CD4-positive, alpha-beta T cell treated with Interleukin-6 at 100 ng/mL for 8 hours (primary cell): ENCODE measurements around the gene OPA1.

ENCODE experiments used
- DNase-seq: peaks from one replicate; pipeline ENCODE4 v3.0.0-alpha.2; 2020; ENCODE audit warnings: mixed read lengths, low spot score

Gene OPA1

DNA sequence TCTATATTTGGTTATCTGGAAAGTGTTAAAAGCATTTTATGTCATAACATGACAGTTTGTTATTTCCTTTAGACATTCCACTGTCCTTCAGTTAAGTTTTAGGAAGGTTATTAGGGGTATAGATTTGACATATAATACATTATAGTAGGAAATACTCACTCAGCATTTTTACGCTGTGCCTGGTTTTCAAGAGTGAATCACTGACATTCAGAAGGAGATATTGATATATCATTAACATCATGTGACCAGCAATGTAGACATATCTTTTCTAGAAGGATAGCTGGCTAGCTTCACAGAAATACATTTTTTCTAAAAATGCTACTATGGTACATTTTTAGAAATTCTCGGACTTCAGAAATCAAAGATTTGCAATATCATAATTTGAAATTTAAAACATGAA is 57.6 kb downstream of the OPA1 start:
- no peak for DNase-seq

DNA sequence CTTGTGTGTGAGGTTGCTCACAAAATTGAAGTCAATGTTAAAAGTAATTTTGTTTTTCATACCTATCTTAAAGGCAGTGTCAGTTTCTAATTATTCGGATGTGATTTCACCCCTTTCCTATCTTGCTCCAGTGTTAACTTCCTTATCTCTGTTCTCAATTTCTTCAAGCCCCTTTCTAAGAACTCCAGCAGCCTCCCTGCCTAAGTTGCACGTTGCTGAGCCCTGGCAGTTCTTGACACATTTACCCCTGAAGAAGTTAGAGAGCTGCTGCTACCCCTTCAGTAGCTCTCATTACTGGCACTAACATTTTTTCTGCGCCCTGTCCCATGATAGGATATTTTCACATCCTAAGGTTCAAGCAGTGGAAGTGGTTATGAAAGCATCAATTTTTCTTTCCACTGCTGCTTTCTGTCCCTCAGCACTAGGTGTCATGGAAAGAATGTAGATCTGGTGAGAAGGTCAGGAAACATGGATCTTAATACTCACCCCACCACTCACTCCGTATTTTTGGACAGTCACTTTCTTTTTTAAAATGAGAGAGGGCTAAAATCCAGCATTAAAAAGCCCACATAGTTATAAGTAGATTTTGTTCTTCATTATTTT is 62.9 kb downstream of the OPA1 start:
- no peak for DNase-seq

DNA sequence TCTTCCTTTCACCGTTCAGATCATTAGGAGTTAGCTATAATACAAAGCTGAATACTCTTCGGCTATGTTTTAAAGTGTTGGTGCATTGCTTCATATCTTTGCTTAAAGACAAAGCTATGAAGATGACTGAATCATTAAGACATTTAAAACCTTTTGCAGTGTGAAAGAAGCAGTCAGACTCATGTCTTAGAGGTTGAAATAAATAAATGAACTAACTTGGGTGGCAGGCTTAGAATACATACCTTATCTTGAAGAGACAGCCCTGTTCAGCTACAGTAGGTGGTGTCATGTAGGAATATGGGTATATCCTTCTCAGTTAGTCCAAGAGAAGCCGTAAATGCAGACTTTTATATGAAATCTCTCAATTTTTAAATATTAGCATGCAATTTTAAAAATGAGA is 63.4 kb downstream of the OPA1 start:
- DNase-seq, result no peak

DNA sequence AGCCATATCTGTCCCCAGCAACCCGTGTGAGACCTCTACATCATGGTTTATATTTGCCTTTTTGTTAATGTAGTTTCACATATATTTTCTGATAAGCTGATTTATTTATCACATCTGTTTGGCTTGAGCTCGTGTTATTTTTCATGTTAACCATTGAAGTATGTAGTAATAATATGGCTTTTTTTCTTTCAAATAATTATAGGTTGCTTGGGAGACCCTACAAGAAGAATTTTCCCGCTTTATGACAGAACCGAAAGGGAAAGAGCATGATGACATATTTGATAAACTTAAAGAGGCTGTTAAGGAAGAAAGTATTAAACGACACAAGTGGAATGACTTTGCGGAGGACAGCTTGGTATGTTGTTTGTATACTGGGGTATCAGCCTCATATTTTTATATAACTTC is 63.9 kb downstream of the OPA1 start:
- no peak for DNase-seq

DNA sequence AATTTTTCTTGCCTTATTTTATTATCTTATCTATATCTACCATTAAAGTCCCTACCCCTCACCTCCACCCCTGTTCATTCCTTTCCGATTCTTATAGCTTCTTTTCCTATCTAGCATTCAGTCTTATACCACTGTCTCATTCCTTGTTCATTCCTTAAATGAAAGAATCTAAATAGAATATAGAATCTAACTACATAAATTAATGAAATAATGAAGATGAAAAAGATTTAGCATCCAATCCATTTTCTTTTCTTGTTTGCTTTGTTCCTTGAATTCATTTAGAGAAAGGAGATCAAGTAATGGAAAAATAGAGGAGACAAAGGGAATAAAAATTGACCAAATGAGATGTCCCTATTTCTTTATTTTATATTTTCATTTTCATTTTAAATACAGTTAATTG is 67.2 kb downstream of the OPA1 start:
- no peak for DNase-seq

DNA sequence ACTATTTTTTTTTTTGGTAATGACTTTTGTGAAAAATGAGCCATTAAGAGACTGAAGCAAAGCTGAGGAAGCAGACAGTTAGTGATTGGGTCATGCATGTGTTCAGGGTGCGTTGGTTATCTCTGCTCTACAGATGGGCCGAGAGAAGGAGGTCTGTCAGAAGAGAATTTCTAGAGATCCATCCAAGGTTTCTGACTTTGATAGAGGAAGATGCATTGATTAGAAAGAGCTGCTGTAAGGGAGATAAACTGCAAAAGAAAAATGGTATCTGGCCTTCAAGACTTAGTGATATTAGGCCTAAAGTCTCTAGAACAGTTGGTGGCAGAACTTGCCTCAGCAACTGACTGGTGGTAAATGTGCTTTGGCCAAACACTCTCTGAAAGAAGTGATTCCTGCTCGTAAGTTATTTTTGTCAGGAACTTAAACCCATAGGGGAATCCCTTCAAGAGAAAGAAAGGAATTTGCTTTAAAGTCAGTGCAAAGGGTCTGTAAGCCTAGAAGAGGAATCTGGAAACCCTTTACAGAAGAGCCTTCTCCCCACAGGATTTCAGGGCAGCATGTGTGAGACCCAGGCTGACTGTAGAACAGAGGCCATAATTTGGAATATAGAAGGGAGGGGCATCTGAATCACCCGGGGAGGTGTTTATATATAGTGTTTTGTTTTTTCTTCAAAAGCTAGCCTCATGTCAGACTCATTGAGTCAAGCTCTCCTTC is 67.8 kb downstream of the OPA1 start:
- DNase-seq, result no peak

DNA sequence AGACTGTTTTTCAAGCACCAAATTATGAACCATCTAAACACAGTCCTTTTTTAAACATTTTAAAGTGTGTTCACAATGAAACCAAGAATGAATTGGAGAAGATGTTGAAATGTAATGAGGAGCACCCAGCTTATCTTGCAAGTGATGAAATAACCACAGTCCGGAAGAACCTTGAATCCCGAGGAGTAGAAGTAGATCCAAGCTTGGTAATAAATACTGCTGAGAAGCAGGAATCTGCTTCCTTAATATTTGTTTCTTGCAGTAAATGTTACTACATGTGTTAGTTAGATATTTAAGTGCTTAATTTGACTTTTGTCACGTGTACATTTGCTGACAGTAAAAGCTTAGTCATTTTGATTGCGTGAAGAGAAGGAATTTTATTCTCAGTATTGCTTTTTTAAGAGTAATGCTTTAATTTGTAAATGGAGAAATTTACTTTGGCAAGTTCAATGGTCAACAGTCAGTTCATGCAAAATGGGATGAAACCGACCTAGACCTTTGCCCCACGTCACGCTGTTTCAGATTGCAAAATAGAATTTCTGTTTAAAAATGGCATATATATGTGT is 69.8 kb downstream of the OPA1 start:
- DNase-seq, result no peak

DNA sequence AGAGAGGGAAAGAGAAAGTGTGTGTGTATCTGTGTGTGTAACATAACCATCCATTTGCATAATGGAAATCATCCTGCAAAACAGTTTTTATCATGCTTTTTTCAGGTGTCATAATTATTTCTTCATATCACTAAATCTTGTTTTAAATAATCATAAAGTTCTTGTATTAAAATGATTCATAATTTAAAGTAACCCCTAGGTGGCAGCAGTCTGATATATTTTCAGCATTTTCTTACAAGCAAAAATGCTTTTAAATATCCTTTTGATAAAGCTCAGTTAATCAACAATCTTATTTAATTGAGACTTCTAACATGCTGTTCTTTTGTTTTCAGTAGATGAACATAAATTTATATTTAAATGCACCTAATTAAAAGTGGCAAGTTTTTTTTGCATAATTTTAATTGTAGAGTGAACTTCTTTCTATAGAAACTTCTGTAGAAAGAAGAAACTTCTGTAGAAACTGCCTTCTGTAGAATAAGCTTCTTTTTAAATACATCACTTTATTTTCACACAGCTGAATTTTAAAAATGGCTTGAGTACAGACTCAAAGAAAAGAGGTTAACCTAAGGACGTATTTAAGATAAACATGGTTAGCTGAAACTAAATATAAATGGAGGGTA is 72.5 kb downstream of the OPA1 start:
- DNase-seq, result peak; percentile 5

DNA sequence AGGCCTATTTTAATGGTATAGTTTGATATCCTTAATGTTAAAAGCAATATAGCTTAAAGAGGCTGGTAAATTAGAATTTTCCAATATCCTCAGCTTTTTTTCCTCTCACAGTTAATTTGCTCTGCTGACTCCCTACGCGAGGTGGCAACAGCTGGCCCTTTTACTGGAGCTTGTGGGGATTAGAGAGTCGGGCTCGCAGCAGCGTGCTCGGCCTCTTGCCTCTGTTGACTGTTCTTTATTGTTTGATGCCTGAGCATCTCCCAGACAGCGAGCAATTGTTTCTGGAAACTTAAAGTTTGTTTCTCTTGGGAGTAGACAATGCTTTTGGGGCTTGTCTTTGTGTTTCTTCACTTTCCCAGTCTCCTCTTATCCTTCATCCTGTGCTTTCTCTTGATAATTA is 80.8 kb downstream of the OPA1 start:
- DNase-seq, result no peak

DNA sequence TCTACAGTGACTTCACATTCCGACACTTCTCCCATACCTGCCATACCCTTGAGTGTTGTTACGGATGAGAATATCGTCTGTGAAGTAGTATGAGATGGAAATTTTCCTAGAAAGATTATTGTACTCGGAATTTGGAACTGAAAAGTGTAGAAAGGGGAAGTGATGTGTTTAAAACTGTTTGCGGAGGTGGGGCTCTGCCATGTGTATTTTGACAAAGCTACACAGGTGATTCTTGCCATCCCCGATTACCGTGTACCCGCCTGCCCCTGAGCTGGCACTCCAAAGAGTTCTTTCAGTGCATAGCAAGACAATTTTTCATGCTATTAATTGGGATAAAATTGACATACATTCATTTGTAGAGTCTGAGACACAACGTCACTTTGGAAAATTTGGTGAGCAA is 81.7 kb downstream of the OPA1 start:
- no peak for DNase-seq

DNA sequence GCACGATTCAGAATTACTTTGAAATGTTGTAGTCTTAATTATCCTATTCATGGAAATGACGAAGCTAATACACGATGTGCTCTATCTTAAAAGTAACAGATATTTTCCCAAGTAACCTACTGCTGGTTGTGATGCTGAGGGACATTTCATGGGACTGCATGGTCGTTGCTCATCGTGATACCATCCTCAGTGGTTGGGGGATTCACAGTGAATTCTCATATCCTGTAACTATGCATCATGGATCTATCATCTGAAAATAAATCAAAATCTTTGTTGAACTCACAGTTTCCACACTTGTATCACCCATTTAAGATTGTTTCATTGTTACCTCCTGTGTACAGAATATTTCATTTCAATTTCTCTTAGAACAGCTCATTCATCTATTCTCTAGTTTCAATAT is 84.7 kb downstream of the OPA1 start:
- no peak for DNase-seq

DNA sequence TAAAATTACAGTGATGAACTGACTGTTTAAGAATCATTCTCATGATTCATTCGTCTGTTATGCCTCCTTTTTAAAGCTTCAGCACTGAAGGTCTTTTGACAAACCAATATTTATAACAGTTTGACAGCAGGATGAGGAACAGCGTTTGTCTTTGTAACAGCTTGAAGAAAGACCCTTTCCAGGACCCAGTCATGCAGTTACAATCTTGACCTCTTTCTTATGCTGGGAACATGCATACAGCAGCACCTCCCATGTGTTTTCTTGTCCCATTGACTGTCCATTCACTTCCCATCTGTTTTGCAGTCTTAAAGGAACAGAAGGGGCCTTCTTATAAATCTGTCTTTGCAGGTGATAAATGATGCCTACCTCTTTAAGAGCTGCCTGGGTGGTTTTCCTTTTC is 87.2 kb downstream of the OPA1 start:
- no peak for DNase-seq

DNA sequence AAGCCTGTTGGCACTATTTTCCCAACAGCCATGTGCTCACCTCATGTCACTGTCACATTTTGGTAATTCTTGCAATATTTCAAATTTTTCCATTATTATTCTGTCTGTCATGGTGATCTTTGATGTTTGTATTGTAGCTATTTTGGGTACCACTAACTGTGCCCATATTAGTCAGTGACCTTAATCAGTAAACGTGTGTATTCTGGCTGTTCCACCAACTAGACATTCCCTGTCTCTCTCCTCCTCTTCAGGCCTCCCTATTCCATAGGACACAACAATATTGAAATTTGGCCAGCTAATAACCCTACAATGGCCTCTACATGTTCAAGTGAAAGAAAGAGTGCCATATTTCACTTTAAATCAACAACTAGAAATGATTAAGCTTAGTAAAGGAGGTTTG is 88.6 kb downstream of the OPA1 start:
- DNase-seq, result no peak

DNA sequence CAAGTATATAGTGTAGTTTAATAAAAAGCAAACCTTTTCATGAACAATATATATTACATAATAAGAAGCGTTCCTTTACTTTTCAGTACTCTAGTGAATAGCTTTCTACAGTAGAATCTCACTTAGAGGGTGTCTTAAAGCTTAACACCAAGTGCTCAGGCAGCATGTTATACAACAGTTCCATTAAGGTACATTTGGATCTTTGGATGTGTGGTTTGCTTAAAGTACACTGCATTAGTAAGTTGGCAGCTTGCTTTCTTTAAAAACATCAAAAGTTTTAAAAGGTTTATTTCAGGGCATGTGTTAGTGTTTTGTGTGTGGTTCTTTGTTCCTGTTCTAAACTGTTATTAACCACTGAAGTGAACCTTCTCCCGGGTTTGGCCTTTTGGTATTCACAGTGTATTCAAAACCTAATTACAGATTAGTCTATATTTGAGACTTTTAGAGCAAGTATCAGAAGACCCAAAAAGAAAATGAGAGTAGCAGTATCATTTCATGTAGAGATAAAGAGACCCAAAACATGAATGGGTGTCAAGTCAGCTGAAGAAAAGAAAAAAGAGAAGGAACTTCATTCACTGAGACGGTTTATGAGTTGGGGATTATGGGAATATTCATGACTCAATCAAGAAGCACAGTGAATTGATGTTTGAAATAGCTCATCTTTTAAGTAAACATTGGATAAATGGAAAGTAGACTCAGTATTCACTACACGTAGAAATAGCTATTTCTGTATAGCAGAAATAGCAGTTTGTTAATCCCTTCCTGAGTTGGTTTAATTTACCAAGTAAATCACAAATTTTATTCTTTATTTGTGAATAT is 93.9 kb downstream of the OPA1 start:
- DNase-seq, result no peak

DNA sequence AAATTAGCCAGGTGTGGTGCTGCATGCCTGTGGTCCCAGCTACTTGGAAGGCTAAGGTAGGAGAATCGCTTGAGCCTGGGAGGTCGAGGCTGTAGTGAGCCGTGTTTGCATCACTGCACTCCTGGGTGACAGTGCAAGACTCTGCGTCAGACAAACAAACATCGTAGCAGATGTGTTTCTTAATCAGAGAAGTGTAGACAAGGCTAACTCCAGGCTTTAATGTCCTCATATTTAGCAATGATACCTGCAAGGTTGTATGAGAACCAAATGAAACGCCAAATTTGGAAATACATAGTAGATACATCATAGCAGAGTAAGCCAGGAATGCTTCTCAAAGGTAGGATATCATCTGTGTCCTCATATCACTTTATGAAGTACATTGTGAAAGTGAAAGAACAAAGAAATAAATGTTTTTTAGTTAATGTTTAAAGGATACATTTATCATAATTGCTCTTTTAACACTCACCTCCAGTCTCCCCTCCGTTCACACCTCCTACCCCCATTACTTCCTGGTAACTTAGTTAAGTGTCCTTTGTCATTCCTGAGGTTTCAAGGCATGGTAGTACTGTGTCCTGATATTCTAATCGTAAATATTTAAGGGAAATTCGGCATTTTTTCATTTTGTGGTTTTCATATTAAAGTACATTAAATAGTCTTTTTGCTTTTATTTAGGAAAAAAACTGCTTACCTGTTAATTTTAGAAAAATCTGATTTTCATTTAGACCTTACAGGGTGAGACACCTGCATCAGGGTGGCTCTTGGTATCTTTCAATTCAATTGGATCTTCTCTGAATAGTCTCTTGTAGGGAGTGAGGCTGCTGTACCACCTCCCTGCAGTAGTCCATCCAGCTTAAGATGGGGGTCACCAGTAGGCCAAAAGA is 96.1 kb downstream of the OPA1 start:
- DNase-seq, result no peak

DNA sequence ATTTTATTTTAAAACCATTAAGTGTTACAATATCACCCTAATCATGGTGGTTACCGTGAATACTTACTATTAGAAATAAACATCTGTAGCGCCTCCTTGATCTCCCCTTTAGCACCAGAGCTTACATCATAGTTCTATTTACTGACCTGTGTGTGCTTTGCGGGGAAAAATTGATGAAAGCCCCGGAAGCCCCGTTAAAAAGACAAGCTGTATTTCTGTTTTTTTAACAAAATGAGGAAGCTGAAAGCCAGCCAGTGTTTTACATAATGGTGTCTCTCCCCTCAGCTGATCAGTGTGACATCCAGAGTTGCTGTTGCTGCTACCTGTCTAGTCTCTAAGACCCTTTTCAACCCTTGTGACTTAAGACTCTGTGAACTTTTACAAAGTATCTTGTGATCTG is 100.8 kb downstream of the OPA1 start:
- no peak for DNase-seq

DNA sequence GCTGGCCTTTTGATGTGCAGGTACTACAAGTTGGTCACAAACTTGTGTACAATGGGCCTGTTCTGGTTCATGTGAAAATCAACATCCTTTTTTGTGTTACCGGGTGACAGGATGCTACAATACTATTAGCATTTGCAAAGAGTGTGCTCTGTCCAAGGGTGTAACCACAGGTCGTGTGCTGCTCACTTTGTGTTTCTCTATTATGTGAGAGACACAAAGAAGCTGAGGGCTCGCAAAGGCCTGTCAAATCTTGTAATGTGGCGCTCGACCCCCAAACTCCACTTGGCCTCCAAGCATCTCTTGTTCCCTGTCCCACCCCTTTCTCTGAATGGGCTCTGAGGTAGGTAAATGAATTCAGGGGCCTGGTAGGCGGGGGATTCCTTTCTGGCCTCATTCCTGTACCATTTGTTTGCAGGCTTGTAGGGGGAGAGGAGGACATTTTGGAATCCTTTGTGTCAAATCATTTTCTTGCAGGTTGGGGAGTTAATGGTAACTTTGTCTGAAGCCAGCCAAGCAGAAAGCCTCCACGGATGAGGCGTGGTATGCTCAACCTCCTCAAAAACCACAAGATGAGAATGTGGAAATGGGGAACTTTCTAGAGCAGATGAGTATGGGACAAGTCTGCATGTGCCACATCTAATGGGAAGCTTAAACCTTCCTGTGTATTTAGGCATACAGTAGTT is 109.1 kb downstream of the OPA1 start:
- DNase-seq, result no peak

DNA sequence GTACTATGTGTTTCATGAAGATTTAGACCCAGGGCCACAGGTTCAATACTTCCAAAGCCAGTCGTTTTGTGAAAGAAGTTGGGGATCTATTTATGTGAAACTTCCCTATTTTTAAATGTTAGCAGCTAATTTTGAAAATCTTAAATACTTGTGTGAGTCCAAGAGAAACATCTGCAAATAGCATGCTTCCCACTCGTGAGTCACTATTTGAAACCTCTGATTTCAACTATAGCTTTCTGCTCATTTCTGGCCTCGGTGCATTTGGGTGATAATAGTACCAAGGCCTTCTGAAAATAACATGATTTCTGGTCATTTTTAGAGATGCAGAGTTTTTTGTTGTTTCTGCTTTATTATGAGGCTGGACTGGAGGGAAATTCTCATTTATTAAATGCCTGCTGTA is 110.0 kb downstream of the OPA1 start:
- no peak for DNase-seq

DNA sequence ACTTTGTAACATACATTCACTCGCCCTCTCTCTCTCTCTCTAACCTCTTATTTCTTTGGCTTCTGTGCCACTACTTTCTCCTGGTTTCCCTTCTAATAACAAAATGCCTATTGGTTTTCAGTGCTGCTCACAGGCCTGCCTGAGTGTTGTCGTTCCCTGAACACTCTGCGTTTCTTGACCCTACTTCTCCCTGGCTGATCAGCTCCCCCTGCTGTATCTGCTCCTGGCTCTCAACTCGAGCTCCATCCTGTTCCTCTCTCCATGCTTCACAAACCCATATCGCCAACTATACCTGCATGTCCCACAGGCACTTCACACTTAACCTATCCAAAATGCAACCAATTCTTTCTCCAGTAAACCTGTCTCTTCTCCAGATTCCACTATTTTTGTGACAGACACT is 111.4 kb downstream of the OPA1 start:
- no peak for DNase-seq

DNA sequence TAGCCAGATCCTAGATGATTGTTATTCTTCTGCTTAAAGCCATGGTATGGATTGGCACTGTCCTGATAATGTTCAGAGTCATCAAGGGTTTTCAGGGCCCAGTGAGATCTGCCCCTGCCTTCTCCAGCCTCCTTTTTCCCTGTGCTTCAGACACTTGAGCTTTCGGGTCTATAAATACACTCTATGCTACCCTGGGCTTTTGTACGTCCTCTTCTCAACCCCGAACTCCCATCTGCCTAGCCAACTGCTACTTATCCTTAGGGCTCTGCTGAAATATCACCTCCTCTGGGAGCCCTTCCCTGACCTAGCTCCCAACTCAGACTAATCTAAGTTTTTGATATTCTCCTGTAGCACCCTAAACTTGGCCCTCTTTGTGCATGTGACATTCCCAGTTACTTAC is 115.3 kb downstream of the OPA1 start:
- DNase-seq, result no peak
